Fibroblast of pulmonary artery (primary cell): ENCODE data around the gene IL18.
"Not testable (repeated sequence)": the region's sequence is repeated elsewhere in the genome, so short reads cannot be mapped to it uniquely, and the experiment has no call there.

Source experiments
- DNase-seq: peaks from one replicate; pipeline ENCODE4 v3.0.0-alpha.2; 2010; ENCODE audit warnings: low read depth
- H3K4me3 ChIP-seq: replicated peaks from 2 replicates; pipeline ENCODE4 v1.5.1; 2011; ENCODE audit warnings: low read depth, mild to moderate bottlenecking, control low read depth, low read length, moderate library complexity
- CTCF ChIP-seq: IDR thresholded peaks from 2 replicates; pipeline ENCODE4 v1.5.1; 2011; ENCODE audit warnings: mild to moderate bottlenecking, control low read depth, low read length, inconsistent platforms; ENCODE audit errors: missing control alignments

Gene IL18

GRCh38 chr11:112196519-112197087, 32.7 kb upstream of the IL18 start:
- no peak for DNase-seq
- TF ChIP-seq CTCF: no peak
- no peak overlapping the region for H3K4me3 ChIP-seq

- DNase-seq: no peak
- H3K4me3 ChIP-seq: no peak overlapping the region
- no peak for TF ChIP-seq CTCF
These were observed 32.1 kb upstream of the IL18 start for GRCh38 chr11:112195951-112196351.

- DNase-seq, H3K4me3 ChIP-seq: not testable (repeated sequence)
These were observed 31.2 kb upstream of the IL18 start for GRCh38 chr11:112195113-112195512.

GRCh38 chr11:112186304-112186703, 22.4 kb upstream of the IL18 start:
- no peak for DNase-seq
- no peak for TF ChIP-seq CTCF
- H3K4me3 ChIP-seq: no peak overlapping the region

- H3K4me3 ChIP-seq: no peak overlapping the region
- TF ChIP-seq CTCF: no peak
- DNase-seq: no peak
These were observed 22.0 kb upstream of the IL18 start for GRCh38 chr11:112185883-112186282.

GRCh38 chr11:112182867-112183266, 19.0 kb upstream of the IL18 start:
- no peak for DNase-seq
- TF ChIP-seq CTCF: no peak

GRCh38 chr11:112179601-112180000, 15.7 kb upstream of the IL18 start:
- no peak for DNase-seq
- H3K4me3 ChIP-seq: no peak overlapping the region
- TF ChIP-seq CTCF: no peak

More at GRCh38 chr11:112182867-112183266, 19.0 kb upstream of the IL18 start:
- H3K4me3 ChIP-seq: no peak overlapping the region

GRCh38 chr11:112178936-112179335, 15.0 kb upstream of the IL18 start:
- TF ChIP-seq CTCF: no peak
- DNase-seq: no peak
- H3K4me3 ChIP-seq: no peak overlapping the region
